ENCODE data around the gene RNF208. TPM values are rescaled to one million over a fixed set of nuclear protein-coding genes. Genes with fewer than 3 reads are reported as not detected.

Gene RNF208
- total and polyA plus RNA-seq, 9 of the 15 experiments (the other 6 are each of a cell fraction or from before 2014, with no cell fraction given) = 0.15 to 6.9 (median 0.50) TPM; not detected in 2

- TF ChIP-seq ZBTB11 (CRISPR knock-in tag; IDR thresholded peaks at IDR 0.05) = peak; percentile 80 to 98 (median 96)
- TF ChIP-seq TFAM (CRISPR knock-in tag; conservative IDR thresholded peaks at IDR 0.05) = no peak
- no peak for TF ChIP-seq RBM34 (IDR thresholded peaks at IDR 0.05; ENCODE audit: borderline replicate concordance, insufficient read depth, low read length)
- TF ChIP-seq KLF10 (CRISPR knock-in tag; IDR thresholded peaks at IDR 0.05) = no peak
- TF ChIP-seq BRCA1 (IDR thresholded peaks at IDR 0.05) = no peak
- TF ChIP-seq BRCA1 (CRISPR knock-in tag; IDR thresholded peaks at IDR 0.05) = no peak
- no peak; the same call in 1 of the 2 replicates for TF ChIP-seq EP300 (IDR thresholded peaks at IDR 0.05; ENCODE audit: low read length)
- no peak for TF ChIP-seq STAG1 (CRISPR knock-in tag; IDR thresholded peaks at IDR 0.05; ENCODE audit: borderline replicate concordance)
- peak; percentile 45 for TF ChIP-seq HMGN3 (IDR thresholded peaks at IDR 0.05; ENCODE audit: borderline replicate concordance, extremely low read depth, insufficient read length, low read depth, low read length)
- no peak for TF ChIP-seq FOXJ2 (tag; IDR thresholded peaks at IDR 0.05)
- no peak for TF ChIP-seq CBX5 (IDR thresholded peaks at IDR 0.05; ENCODE audit: borderline replicate concordance, low read depth)
- TF ChIP-seq CBX3 (IDR thresholded peaks at IDR 0.05; ENCODE audit: borderline replicate concordance in 1 of 2, low read length in 2 of 2) = no peak
- TF ChIP-seq NFATC3 (IDR thresholded peaks at IDR 0.05) = no peak
- TF ChIP-seq ZNF212 (CRISPR knock-in tag; IDR thresholded peaks at IDR 0.05) = no peak
- no peak for TF ChIP-seq ZNF146 (CRISPR knock-in tag; IDR thresholded peaks at IDR 0.05; ENCODE audit: unreplicated experiment)
- TF ChIP-seq MAZ (CRISPR knock-in tag; conservative IDR thresholded peaks at IDR 0.05 in 1 of 2, IDR thresholded peaks at IDR 0.05 in 1 of 2) = peak; percentile 16 to 50; a peak in 3 of 4 replicates
- TF ChIP-seq KHSRP (IDR thresholded peaks at IDR 0.05) = no peak
- no peak for TF ChIP-seq E4F1 (CRISPR knock-in tag; IDR thresholded peaks at IDR 0.05; ENCODE audit: borderline replicate concordance)
- peak; percentile 38; the same call in 1 of the 2 replicates for TF ChIP-seq SAFB (IDR thresholded peaks at IDR 0.05; ENCODE audit: borderline replicate concordance, low read depth, low read length)
- no peak for TF ChIP-seq ZNF444 (CRISPR knock-in tag; IDR thresholded peaks at IDR 0.05)
- TF ChIP-seq, protein P1, sequence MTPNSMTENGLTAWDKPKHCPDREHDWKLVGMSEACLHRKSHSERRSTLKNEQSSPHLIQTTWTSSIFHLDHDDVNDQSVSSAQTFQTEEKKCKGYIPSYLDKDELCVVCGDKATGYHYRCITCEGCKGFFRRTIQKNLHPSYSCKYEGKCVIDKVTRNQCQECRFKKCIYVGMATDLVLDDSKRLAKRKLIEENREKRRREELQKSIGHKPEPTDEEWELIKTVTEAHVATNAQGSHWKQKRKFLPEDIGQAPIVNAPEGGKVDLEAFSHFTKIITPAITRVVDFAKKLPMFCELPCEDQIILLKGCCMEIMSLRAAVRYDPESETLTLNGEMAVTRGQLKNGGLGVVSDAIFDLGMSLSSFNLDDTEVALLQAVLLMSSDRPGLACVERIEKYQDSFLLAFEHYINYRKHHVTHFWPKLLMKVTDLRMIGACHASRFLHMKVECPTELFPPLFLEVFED (CRISPR knock-in tag; conservative IDR thresholded peaks at IDR 0.05) = no peak
These were observed 1.3 kb upstream of the RNF208 start (continued) for GRCh38 chr9:137223078-137223970.

Measured in K562 (cell line).